PFSK-1 (cell line): ENCODE data around the gene PRIMPOL. TPM values are rescaled to one million over a fixed set of nuclear protein-coding genes. Genes with fewer than 3 reads are reported as not detected.

ENCODE experiments used
- FOXP2 ChIP-seq: optimal IDR thresholded peaks from 2 replicates; pipeline ENCODE3; 2011; ENCODE audit warnings: borderline replicate concordance, control low read depth, inconsistent platforms; ENCODE audit not compliant: insufficient read depth; ENCODE audit errors: extremely low read length, extremely low read depth
- POLR2AphosphoS5 ChIP-seq: IDR thresholded peaks from 2 replicates; pipeline ENCODE4 v1.6.1; 2012; ENCODE audit warnings: low read depth, mild to moderate bottlenecking, control low read depth, low read length, moderate library complexity
- REST ChIP-seq, 2 experiments: IDR thresholded peaks; 2 replicates each; pipeline versions ENCODE4 v1.6.1 to v1.8.0; 2011 to 2012; ENCODE audit warnings: low read depth in 2 of 2, low read length in 2 of 2, control low read depth in 1 of 2, inconsistent platforms in 1 of 2, mild to moderate bottlenecking in 1 of 2, moderate library complexity in 1 of 2; ENCODE audit not compliant: insufficient read depth in 1 of 2
- SIN3A ChIP-seq: IDR thresholded peaks from 2 replicates; pipeline ENCODE4 v1.6.1; 2012; ENCODE audit warnings: mild to moderate bottlenecking, low read length, moderate library complexity, borderline replicate concordance; ENCODE audit not compliant: insufficient read depth
- TAF1 ChIP-seq: IDR thresholded peaks from 2 replicates; pipeline ENCODE4 v1.6.1; 2012; ENCODE audit warnings: low read length, control low read depth, borderline replicate concordance; ENCODE audit not compliant: insufficient read depth
- polyA plus RNA-seq: library from polyadenylated mRNA; unstranded; fragments of >200 nt; gene quantifications from one replicate; pipeline ENCODE4 v1.2.1, GENCODE V29; 2012; ENCODE audit warnings: low read depth, missing spikeins; ENCODE audit not compliant: insufficient read length

Gene PRIMPOL
- 4.4 TPM for polyA plus RNA-seq

- TF ChIP-seq TAF1 (peak; percentile 69; the same call in 1 of the 2 replicates), FOXP2 (peak; percentile 71), POLR2AphosphoS5 (peak; percentile 76; the same call in 1 of the 2 replicates), REST (IDR thresholded peaks at IDR 0.05; ENCODE audit: insufficient read depth in 1 of 2, low read depth in 2 of 2, low read length in 2 of 2) (peak in 1 of 2 experiments; percentile 19; a peak in 2 of 4 replicates), SIN3A (peak; percentile 71; the same call in 1 of the 2 replicates)
Measured at GRCh38 chr4:184649026-184649970, at the start of gene PRIMPOL, which contains the start of gene CASP3. PRIMPOL (plus strand) TSS chr4:184649738; CDS start chr4:184657141, 7,403 bp downstream. CASP3 (minus strand) TSS chr4:184649447; CDS start chr4:184638453, 10,994 bp downstream.

DNA sequence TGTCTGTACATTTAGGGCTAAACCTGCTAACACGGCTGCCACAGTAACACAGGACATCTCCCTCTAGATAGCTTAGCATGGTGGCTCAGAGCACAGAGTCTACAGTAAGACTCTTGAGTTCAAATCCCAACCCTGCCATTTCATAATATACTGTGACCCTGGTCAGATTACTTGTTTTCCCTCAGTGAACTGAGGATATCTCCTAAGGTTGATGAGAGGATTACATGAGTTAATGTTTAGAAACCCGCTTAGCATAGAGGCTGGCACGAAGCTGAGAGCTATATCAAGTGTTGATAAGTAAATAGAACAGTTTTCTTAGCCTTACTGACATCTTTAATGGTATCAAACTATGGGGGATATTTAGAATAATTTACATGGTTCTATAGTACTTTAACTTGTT, 37.5 kb upstream of the PRIMPOL start:
- TF ChIP-seq REST (IDR thresholded peaks at IDR 0.05; ENCODE audit: insufficient read depth in 1 of 2, low read depth in 2 of 2, low read length in 2 of 2) (no peak), TAF1 (no peak), SIN3A (no peak), FOXP2 (no peak), POLR2AphosphoS5 (no peak)

DNA sequence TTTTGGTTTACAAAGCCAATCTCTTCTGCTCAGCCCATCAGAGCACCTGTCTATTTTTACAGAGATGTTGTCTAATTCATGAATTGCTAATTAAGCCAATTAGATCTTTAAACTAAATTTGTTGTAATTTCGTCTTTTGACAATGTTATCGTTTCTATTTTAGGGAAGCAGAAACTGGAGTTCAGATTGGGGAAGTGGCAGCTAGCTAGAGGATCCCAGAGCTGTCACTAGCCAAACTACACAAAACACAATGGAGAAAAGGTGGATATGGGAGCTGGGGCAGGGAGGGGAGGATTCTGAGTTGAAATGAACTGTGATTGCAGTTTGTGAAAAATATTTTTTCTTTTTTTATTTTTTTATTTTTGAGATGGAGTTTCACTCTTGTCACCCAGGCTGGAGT, 36.1 kb upstream of the PRIMPOL start:
- TF ChIP-seq POLR2AphosphoS5 (no peak), TAF1 (no peak), REST (IDR thresholded peaks at IDR 0.05; ENCODE audit: insufficient read depth in 1 of 2, low read depth in 2 of 2, low read length in 2 of 2) (no peak), SIN3A (no peak), FOXP2 (no peak)

- TF ChIP-seq POLR2AphosphoS5 (no peak), FOXP2 (no peak), REST (IDR thresholded peaks at IDR 0.05; ENCODE audit: insufficient read depth in 1 of 2, low read depth in 2 of 2, low read length in 2 of 2) (no peak), SIN3A (no peak)
Measured at GRCh38 chr4:184614509-184614908, 35.0 kb upstream of the PRIMPOL start.
